GM18502 (cell line): Measurements from ENCODE around the gene GALNT11.

Source experiments
- ATAC-seq: cut with Tn5 transposase; IDR thresholded peaks from one replicate; pipeline ENCODE4 v1.9.1; 2021; ENCODE audit warnings: mild to moderate bottlenecking; ENCODE audit not compliant: unreplicated experiment, poor library complexity

GALNT11 gene

DNA sequence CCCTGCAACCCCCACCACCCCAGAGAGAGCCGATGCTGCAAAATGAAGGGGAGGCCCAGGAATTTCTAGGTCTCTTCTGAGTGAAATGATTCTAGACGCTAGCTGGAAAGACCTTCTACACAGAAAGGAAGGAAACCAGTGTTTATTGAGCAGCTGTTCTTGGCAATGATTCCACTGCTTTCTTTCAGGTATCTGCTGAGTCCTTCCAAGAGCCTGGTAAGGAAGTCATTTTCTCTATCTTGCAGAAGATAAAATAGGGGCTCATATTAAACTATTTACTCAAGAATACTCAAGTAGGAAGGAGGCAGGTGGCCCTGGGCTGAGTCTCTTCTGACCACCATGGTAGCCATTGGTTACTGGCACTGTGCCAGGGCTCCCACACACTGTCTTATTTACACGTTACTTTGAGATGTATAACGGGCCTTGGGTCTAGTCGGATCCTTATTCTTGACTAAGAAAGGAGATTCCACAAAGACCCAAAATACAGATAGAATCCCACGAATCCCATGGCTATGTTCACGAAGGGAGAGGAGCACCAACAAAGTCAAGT, 112.1 kb downstream of the GALNT11 start:
- no peak for ATAC-seq

DNA sequence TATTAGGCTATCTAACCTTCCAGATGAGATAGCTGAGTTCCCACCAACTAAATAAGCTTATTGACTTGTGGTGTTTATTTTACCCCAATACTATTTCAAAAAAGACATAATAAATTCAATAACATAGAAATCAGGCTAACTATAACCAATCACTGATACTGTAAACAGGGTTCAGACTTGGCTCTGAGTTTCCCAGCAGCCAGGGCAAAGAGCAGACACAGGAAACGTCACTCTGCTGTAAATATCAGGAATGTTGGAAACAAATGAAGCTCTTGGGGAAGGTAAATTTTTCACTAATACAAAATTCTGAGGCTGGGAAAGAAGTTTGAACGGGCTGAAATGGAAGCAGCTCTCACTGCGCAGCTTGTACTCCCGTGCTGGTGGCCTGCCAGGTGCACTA, 114.6 kb downstream of the GALNT11 start:
- no peak for ATAC-seq

DNA sequence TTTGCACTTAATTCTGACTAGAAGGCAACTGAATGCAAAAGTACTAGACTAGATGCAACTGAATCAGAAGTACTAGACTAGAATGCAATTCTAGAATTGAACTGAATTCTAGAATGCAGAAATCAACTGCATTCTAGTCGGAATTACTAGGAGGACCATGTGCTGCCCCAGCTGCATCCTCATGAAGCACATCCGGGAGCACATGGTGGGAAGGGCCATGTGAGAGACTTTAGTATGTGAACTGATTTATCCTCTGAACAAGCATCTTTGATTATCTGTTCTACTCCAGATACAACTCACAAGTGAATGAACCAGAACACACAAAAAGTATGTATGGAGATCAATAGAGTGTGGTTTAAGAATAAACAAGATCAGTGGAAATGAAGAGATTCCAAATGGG, 115.1 kb downstream of the GALNT11 start:
- no peak for ATAC-seq

DNA sequence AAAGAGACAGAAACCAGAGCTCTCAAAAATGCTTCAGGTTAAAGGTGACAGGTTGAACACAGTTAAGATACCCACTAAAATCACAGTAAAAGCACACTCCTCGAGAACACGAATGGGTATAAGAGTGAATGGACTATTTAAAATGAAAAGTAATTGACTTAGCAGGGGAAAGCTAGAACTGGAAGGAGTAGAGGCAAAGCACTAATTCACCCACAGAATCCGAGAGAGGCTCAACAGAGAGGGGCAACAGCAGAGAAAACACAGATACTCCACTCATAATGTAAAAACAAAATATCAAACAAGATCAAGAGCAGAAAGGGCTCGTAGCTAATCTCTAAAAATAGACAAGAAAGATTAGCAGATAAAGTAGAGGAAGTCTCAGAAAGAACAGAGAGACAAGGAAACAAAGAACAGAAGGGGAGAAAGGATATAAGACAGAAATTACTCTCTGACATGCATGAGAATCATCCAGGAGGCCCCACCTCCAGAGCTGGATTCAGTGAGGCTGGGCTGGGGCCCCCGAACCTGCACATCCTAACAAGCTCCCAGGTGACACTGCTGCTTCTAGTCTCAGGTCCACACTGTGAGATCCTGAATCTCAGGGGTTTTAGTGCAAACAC, 117.6 kb downstream of the GALNT11 start:
- no peak for ATAC-seq

DNA sequence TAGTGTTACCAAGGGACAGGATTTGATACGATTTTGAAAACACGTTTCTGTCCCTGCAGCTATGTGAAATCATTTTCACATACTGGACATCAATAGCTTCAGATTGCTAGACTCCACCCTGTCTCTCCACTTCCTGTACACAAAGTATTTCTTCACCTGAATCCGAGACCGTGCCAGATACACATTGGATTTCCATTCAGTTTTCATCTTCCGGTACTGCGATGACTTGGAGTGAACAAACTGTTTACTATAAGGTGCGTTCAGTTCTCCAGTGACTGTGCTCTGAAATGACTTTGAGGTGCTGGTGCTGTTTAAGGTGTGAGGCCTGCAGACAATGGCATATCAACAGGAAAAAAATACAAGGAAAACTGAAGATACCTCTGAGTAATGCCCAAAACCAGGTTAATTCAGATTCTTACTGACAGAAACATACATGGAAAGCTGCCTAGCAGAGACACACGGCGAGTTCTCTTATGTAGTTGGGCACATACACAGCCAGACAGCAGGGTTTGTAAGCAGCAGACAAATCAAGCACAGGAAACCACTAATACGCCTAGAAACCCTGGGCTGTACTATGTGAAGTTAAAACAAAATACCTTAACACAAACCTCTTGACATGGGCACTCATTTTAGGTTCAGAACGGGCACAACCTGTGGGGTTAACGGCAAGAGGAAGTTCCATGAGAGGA, 119.2 kb downstream of the GALNT11 start:
- ATAC-seq = no peak

DNA sequence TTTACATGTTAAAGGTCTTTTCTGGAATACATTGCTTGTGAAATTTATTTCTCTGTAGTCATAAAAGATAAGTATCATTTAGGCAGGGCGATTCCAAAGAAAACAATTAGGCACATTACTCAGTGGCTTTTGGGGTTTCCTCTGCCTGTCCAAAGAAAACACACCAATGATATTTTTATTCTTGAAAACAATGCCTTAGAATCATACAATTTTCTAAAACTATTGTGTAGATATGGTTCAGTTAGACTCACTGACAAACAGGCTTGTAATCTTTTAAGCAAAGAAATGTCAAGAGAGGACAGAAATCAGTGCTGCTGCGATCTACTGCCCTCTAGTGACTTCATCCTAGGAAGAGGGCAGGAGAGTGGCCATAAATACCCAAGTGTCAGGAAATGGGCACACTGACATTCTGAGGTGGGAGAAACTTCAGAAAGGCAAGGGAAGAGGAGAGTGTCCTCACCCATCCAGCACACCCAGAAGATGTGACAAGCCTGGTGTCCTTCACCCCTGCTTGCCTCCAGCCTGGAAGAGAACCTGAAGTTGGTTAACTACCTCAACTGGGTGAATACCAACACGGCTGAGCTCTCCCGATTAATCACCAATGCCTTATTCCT, 120.5 kb downstream of the GALNT11 start:
- ATAC-seq = no peak

DNA sequence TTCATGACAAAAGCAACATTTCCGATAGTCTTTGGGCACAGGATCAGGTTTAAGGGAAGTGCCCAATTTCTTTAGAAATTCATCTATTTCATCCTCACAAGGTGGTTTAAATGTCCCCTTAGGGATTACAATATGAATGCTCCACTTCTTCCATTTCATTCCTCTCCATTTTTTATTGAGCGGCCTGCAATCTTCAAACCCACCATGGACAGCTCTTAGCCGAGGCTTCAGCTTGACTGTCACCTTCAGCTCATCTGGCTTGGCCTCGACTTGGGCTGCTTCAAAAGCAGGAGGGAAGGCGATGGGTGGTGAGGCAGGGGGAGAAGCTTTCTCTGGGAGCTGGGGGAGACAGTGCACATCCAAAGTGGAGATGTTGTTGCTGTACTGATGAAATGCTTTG, 123.2 kb downstream of the GALNT11 start:
- no peak for ATAC-seq

DNA sequence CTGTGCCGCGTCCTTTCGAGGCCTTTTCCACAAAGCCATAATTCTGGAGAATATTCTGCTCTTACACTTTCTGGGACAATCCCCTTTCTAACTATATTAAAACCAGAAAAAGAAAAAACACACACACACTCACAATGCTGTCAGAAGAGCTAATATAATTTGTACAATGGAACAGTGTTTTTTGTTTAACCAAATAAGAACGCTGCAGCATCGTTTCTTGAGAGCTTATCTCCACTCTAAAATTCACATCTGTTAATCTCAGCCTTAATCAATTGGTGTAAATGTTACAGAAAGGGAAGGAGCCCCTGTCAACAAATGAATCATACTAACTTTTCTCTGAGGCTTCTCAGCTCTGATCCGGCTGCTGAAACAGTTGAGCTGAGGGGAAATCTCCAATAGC, 123.9 kb downstream of the GALNT11 start:
- no peak for ATAC-seq

DNA sequence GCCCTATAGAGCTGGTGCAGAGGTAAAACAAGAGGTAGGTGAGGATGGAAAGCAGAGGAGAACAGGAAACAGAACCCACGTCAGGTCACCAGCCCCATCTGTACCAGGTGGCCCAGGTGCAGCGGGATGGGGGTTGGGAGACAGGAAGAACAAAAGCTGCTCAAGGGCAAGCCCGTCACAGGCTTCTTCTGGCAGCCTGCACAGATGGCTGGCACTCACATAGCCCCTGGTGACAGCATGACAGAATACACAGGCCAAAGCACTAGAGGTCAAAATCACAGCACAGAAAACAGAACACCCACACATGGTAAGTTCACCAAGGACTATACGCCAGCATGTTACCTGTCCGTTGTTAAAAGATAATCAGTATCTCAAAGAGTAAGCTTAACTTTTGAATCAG, 126.8 kb downstream of the GALNT11 start:
- no peak for ATAC-seq

DNA sequence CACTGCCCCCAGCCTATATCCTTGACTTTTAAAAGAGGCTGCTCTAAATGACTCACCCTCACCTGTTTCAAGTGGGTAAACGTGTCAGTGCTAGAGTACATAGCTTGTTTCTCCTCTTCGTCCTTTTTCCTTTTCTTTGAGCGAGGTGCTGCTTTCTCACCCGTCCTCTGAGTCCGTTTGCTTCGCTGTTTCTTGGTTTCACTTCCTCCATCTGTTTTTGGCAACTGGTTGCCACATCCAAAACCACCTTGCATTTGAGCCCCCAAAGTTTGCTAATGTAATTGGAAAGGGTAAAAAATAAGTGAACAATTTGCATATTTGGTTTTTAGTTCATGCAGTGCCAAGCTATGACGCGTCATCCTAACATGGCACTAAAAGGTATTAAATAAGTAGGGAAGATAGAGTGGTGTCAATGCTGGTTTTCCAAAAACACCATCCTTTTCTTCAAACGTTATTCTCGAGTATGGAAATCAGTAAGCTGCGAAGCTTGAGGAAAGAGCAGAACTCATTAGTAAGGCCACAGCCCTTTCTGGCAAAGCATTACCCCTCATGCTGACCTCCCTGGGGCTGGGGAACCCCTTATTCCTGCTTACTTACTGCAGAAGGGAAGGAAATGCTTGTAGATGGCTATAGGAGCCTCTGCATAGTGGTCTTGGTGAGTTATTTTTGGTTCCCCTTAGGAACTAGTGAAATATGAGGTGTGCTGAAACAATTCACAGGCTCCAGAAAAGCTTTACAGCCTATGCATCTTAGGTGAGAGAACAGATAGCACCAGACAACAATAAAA, 133.5 kb downstream of the GALNT11 start:
- peak; percentile 92 for ATAC-seq

DNA sequence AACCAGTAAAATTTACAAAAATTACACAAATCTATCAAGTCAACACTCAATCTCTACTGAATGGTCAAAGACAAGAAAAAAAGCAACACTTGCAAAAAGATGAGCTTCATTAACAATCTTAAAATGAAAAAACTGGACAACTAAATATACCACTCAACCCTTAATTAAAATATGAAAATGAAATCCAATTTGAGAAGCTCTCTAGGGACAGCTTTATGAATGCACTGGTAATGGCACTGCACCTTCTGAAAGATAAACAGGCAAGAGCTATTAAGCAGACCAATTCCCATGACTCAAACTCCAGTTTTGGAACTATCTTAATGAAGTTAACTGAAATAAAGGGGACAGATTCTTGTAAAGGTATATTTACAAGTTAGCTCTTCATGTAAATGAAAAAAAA, 135.7 kb downstream of the GALNT11 start:
- ATAC-seq = no peak

DNA sequence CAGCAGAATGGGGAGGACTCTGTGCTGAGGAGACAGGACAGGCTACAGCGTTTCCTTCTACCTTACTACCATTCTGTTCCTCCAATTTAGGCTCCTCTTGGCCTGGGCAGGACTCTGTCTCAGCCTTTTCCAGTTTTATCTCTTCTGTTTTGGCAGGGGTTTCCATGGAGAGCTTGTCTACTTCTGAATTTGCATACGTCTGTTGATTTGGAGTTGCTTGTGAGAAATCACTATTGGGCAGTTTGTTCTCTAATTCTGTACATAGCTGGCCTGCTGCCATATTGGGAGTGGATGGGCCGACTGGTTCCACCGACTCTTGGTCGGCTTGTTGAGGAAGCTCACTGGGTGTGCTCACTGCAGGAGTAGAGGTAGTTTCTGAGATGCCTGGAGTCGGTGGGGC, 136.8 kb downstream of the GALNT11 start:
- no peak for ATAC-seq
